A549 (cell line): Measurements from ENCODE around the gene ACBD6.

ENCODE experiments used
- BHLHE40 ChIP-seq: IDR thresholded peaks from 2 replicates; pipeline ENCODE4 v1.6.1; 2012; ENCODE audit warnings: low read depth, low read length, inconsistent platforms
- JUNB ChIP-seq: fragments of >200 bp; sonication (Bioruptor Twin); formaldehyde crosslinking; IDR thresholded peaks from 2 replicates; pipeline ENCODE4 v1.6.1; 2016
- KDM5A ChIP-seq: fragments of 200-600 bp; sonication (generic); IDR thresholded peaks from 2 replicates; pipeline ENCODE4 v1.6.1; 2016; ENCODE audit warnings: antibody characterized with exemption, mild to moderate bottlenecking
- MAFK ChIP-seq: fragments of 450-650 bp; IDR thresholded peaks from 2 replicates; pipeline ENCODE4 v1.6.1; 2014; ENCODE audit not compliant: partially characterized antibody
- MAZ ChIP-seq: fragments of 150-350 bp; IDR thresholded peaks from 2 replicates; pipeline ENCODE4 v1.6.1; 2014; ENCODE audit warnings: antibody characterized with exemption, low read depth, low read length, borderline replicate concordance
- POLR2A ChIP-seq: IDR thresholded peaks from 2 replicates; pipeline ENCODE4 v1.6.1; 2012; ENCODE audit warnings: mild to moderate bottlenecking, low read length
- SMC3 ChIP-seq: fragments of >200 bp; sonication (Bioruptor Twin); formaldehyde crosslinking; IDR thresholded peaks from 3 replicates; pipeline ENCODE4 v1.6.1; 2018; ENCODE audit warnings: inconsistent platforms
- SREBF2 ChIP-seq: fragments of 450-650 bp; IDR thresholded peaks from 2 replicates; pipeline ENCODE4 v1.6.1; 2014; ENCODE audit warnings: mild to moderate bottlenecking, moderate library complexity
- TF ChIP-seq, protein P1 (sequence below): fragments of >200 bp; sonication (Bioruptor Twin); formaldehyde crosslinking; IDR thresholded peaks from 3 replicates; pipeline ENCODE4 v1.5.1; 2016
- TF ChIP-seq, protein P2 (sequence below): IDR thresholded peaks from 2 replicates; pipeline ENCODE4 v1.6.1; 2012
- TF ChIP-seq, protein P3 (sequence below): fragments of >200 bp; sonication (Bioruptor Twin); formaldehyde crosslinking; IDR thresholded peaks from 3 replicates; pipeline ENCODE4 v1.6.1; 2016

DNA sequence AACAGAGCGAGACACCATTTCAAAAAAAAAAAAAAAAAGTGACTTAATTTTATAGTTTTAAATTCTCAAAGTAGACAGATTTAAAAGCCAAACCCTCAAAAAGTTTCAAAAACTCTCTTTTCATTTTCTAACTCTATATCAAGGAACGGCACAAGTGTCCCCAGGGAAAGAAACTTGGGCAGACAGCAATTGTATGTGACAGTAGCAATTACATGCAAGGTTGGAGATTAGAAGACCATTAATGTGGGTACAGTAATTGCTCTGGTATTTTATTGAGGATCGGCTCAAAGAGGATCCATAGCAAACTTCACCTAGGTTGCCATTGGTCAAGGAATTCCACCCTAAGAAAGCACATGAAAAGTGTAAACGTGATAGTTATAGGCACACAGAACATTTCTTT, 46.2 kb downstream of the ACBD6 start:
- TF ChIP-seq SMC3 (no peak), BHLHE40 (no peak), MAZ (no peak), SREBF2 (no peak), POLR2A (no peak), KDM5A (no peak), MAFK (no peak), JUNB (no peak)
- TF ChIP-seq, protein P1, sequence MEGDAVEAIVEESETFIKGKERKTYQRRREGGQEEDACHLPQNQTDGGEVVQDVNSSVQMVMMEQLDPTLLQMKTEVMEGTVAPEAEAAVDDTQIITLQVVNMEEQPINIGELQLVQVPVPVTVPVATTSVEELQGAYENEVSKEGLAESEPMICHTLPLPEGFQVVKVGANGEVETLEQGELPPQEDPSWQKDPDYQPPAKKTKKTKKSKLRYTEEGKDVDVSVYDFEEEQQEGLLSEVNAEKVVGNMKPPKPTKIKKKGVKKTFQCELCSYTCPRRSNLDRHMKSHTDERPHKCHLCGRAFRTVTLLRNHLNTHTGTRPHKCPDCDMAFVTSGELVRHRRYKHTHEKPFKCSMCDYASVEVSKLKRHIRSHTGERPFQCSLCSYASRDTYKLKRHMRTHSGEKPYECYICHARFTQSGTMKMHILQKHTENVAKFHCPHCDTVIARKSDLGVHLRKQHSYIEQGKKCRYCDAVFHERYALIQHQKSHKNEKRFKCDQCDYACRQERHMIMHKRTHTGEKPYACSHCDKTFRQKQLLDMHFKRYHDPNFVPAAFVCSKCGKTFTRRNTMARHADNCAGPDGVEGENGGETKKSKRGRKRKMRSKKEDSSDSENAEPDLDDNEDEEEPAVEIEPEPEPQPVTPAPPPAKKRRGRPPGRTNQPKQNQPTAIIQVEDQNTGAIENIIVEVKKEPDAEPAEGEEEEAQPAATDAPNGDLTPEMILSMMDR: no peak
- TF ChIP-seq, protein P2, sequence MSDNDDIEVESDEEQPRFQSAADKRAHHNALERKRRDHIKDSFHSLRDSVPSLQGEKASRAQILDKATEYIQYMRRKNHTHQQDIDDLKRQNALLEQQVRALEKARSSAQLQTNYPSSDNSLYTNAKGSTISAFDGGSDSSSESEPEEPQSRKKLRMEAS: no peak
- TF ChIP-seq, protein P3, sequence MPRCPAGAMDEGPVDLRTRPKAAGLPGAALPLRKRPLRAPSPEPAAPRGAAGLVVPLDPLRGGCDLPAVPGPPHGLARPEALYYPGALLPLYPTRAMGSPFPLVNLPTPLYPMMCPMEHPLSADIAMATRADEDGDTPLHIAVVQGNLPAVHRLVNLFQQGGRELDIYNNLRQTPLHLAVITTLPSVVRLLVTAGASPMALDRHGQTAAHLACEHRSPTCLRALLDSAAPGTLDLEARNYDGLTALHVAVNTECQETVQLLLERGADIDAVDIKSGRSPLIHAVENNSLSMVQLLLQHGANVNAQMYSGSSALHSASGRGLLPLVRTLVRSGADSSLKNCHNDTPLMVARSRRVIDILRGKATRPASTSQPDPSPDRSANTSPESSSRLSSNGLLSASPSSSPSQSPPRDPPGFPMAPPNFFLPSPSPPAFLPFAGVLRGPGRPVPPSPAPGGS: no peak
